GM18519 (cell line): ENCODE measurements around the gene ZNF202.
"Not testable (repeated sequence)": the region's sequence is repeated elsewhere in the genome, so short reads cannot be mapped to it uniquely, and the experiment has no call there.

ENCODE experiments used
- ATAC-seq: cut with Tn5 transposase; IDR thresholded peaks from one replicate; pipeline ENCODE4 v1.9.1; 2021; ENCODE audit warnings: mild to moderate bottlenecking, moderate library complexity; ENCODE audit not compliant: unreplicated experiment, low FRiP score

The ZNF202 gene

GRCh38 chr11:123741159-123742030, at the start of gene ZNF202:
Gene ZNF202, minus strand, starts transcription at chr11:123741660. Its CDS starts 10,772 bp downstream, at chr11:123730888.
- ATAC-seq: peak; percentile 98

GRCh38 chr11:123783536-123783935, 42.1 kb upstream of the ZNF202 start:
- ATAC-seq: no peak

DNA sequence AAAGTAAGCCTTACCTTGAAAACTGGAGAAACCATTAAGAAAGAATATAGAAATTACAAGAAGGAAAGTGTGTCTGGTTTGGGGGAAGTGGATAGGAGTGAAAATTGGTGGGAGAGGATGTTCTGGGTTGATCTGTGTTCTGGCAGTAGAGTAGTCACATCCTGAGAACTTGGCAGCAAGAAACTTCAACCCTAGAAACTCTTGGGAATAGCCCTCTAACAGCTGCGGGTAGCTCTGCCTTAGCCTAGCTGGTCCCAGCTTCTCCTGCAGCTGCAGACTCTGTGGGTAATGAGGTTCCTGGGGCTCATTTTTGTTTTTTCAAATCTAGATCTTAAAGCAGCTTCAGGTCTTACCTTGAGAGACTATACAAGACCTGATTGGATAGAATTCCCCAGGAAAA, 37.1 kb upstream of the ZNF202 start:
- no peak for ATAC-seq

- no peak for ATAC-seq
Observed at GRCh38 chr11:123775715-123776549, 34.5 kb upstream of the ZNF202 start.

GRCh38 chr11:123775289-123775688, 33.8 kb upstream of the ZNF202 start:
- no peak for ATAC-seq

DNA sequence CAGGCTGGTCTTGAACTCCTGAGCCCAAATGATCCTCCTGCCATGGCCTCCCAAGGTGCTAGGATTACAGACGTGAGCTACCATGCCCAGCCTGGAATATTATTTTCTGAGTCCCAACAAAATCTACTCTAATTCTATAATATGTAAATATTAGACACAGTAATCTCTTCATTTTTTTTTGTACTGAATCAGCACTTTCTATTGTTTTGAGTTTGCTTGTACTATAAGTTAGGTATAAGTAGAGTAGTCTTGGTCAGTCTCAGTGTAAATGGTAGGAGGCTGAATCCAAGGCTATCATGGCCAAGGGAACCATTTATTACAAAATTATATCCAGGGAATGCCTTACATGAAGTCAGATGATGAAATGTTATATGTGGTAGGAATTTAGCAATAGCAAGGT, 32.5 kb upstream of the ZNF202 start:
- no peak for ATAC-seq

GRCh38 chr11:123773026-123773425, 31.6 kb upstream of the ZNF202 start:
- ATAC-seq: no peak

GRCh38 chr11:123771664-123772063, 30.2 kb upstream of the ZNF202 start:
- no peak for ATAC-seq

DNA sequence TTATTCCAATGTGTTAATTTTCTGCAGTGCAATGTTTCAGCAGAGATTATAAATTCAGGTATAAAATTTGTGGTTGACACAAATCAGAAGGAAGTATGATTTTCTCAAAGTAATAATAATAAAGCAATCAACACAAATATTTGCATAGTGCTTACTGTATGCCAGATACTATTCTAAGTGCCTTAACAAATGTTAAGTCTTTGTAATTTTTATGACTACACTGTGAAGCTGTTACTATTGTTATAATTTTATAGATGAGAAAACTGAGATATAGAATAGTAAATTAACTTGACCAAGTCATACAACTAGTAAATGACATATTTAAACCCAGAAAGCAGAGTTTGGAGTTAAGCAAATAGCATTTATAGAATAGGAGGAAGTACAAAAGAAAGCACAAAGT, 29.3 kb upstream of the ZNF202 start:
- ATAC-seq: no peak

GRCh38 chr11:123765601-123766000, 24.1 kb upstream of the ZNF202 start:
- no peak for ATAC-seq

DNA sequence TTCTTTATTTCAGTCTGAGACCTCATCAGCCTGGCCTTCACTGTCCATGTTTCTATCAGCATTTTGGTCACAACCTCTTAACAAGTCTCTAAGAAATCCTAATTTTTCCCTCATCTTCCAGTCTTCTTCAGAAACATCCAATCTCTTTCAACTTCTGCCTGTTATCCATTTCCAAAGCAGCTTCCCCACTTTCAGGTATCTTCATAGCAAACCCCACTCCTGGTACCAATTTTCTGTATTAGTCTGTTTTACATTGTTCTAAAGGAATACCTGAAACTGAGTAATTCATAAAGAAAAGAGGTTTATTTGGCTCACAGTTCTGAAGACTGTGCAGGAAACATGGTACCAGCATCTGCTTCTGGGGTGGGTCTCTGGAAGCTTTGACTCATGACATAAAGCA, 21.0 kb upstream of the ZNF202 start:
- ATAC-seq: no peak

- peak; percentile 84 for ATAC-seq
Observed at GRCh38 chr11:123760894-123761293, 19.4 kb upstream of the ZNF202 start.

- no peak for ATAC-seq
Observed at GRCh38 chr11:123757976-123758375, 16.5 kb upstream of the ZNF202 start.

DNA sequence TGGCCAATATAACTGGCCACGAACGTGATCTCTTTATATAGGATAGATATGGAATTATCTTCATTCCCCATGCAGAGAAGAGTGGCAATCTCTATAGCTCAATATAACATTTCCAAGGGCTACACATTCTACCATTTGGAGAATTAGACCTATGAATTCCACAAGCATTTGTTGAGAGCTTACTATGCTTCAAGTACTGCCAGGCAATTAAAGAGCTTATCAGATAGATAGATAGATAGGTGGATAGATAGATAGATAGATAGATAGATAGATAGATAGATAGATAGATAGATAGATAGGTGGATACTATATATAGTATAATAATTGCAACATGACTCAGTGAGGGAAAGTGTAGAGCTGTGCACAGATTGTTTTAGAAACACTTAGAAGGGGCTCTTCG, 14.4 kb upstream of the ZNF202 start:
- ATAC-seq: no peak

- no peak for ATAC-seq
Observed at GRCh38 chr11:123755344-123755743, 13.9 kb upstream of the ZNF202 start.

DNA sequence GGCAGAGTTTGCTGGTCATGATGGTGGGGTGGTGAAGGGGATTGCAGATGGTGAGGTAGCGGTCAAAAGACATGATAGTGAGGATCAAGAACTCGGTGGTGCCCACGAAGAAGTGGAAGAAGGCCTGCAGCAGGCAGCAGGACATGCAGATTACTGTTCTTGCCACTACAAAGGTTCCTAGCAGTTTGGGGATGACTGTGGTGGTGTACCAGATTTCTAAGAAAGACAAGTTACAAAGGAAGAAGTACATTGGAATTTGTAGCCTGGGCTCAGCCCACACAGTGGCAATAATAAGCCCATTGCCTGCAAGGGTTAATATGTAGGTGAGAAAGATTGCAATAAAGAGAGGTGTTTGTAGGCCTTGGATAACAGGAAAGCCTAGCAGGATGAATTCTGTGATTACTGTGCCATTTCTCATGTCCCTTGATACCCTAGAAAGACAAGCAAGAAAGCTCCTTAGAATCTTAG, 12.7 kb upstream of the ZNF202 start, which contains the start of gene OR6X1:
Gene OR6X1 (minus strand): TSS at position 418 of the 468 bp plus-strand sequence. CDS start 0 bp downstream, at position 418.
- no peak for ATAC-seq

GRCh38 chr11:123753110-123753509, 11.7 kb upstream of the ZNF202 start:
- no peak for ATAC-seq

DNA sequence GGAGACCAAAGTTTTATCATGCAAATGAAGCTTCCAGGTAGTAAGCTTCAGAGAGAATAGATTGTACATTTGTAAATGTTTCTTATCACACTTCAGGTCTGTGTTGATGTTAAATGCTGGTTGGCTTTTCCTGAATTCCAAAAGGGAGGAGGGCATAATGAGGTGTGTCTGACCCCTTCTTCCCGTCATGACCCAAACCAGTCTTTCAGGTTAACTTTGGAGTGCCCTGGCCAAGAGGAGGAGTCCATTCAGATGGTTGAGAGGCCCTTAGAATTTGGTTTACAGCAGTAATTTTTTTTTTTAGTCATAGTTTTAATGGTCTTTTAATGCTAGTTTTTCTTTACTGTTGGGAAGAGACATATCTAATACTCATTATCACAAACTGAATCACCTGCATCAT, 10.3 kb upstream of the ZNF202 start:
- no peak for ATAC-seq

DNA sequence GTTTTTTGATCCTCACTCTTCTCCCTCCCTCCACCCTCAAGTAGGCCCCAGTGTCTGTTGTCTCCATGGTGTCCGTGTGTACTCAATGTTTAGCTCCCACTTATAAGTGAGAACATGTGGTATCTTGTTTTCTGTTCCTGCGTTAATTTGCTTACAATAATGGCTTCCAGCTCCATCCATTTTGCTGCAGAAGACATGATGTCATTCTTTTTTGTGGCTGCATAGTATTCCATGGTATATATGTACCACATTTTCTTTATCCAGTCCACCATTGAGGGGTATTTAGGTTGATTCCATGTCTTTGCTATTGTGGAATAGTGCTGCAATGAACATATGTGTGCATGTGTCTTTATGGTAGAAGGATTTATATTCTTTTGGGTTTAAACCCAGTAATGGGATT, 6.9 kb upstream of the ZNF202 start:
- not testable (repeated sequence) for ATAC-seq

- no peak for ATAC-seq
Observed at GRCh38 chr11:123745764-123746451, 4.4 kb upstream of the ZNF202 start.

- no peak for ATAC-seq
Observed at GRCh38 chr11:123742724-123743120, 1.3 kb upstream of the ZNF202 start.
